Ascending aorta (tissue), 2 donors: ENCODE results near the gene LRP1B. TPM values are rescaled to one million over a fixed set of nuclear protein-coding genes. Genes with fewer than 3 reads are reported as not detected.

ENCODE experiments used
- DNase-seq, 2 donors: peaks; one replicate each; pipeline ENCODE4 v3.0.0-alpha.2; 2019; ENCODE audit warnings: low spot score in 2 of 2
- H3K27ac ChIP-seq, 2 donors: fragments of 200-600 bp; sonication (generic); one replicate each; pipeline ENCODE4 v1.5.1; 2016 to 2017; ENCODE audit warnings: mild to moderate bottlenecking in 1 of 2
- H3K27me3 ChIP-seq: fragments of 200-600 bp; sonication (generic); one replicate; pipeline ENCODE4 v1.5.1; 2017
- H3K36me3 ChIP-seq, 2 donors: fragments of 200-600 bp; sonication (generic); one replicate each; pipeline ENCODE4 v1.5.1; 2016
- H3K4me1 ChIP-seq, 2 donors: fragments of 200-600 bp; sonication (generic); one replicate each; pipeline ENCODE4 v1.5.1; 2016 to 2017; ENCODE audit warnings: mild to moderate bottlenecking in 1 of 2
- H3K4me3 ChIP-seq, 2 donors: fragments of 200-600 bp; sonication (generic); one replicate each; pipeline ENCODE4 v1.5.1; 2016 to 2017; ENCODE audit warnings: mild to moderate bottlenecking in 1 of 2
- H3K9me3 ChIP-seq, 2 donors: fragments of 200-600 bp; sonication (generic); one replicate each; pipeline ENCODE4 v1.5.1; 2016
- CTCF ChIP-seq, 3 experiments: fragments of 200-600 bp in 2 of 3; fragments of 450-650 bp in 1 of 3; sonication (generic) in 2 of 3; IDR thresholded peaks; one replicate each; pipeline ENCODE4 v1.5.1; 2016 to 2019; ENCODE audit warnings: antibody characterized with exemption in 3 of 3, mild to moderate bottlenecking in 1 of 3, moderate library complexity in 1 of 3
- intact Hi-C: fragments of 100-400 bp; cut with DNase I; formaldehyde crosslinking; loops from one replicate; pipeline ENCODE4 v1.15.1; 2023
- total RNA-seq: library from RNA; depleted of rRNA; stranded (reverse); fragments of >200 nt; gene quantifications from one replicate; pipeline ENCODE4 v1.1.0, GENCODE V29; 2016

LRP1B gene
- total RNA-seq, 1 donor from 2014 or later: not detected

- no peak for TF ChIP-seq CTCF (IDR thresholded peaks at IDR 0.05)
- no peaks in the 10 kb centered on the region for H3K27me3 ChIP-seq
- intact Hi-C loops: no loop called here
- no peaks in the 10 kb centered on the region for H3K4me1 ChIP-seq
- no peak overlapping the region for H3K27ac ChIP-seq
- H3K4me3 ChIP-seq: no peak overlapping the region
- H3K36me3 ChIP-seq: no peaks in the 10 kb centered on the region
- no peak for DNase-seq
- H3K9me3 ChIP-seq: no peaks in the 10 kb centered on the region
Measured at GRCh38 chr2:140714586-140714985, 1416.2 kb downstream of the LRP1B start.

- intact Hi-C loops: no loop called here
- Histone ChIP-seq H3K4me1 (no peaks in the 10 kb centered on the region), H3K9me3 (no peaks in the 10 kb centered on the region), H3K27ac (no peak overlapping the region), H3K27me3 (no peaks in the 10 kb centered on the region), H3K36me3 (no peaks in the 10 kb centered on the region), H3K4me3 (no peak overlapping the region)
- no peak for DNase-seq
- TF ChIP-seq CTCF (IDR thresholded peaks at IDR 0.05): no peak
Measured at GRCh38 chr2:140711867-140712266, 1418.9 kb downstream of the LRP1B start.

GRCh38 chr2:140701726-140702125 lies 1429.1 kb downstream of the LRP1B start:
- H3K27me3 ChIP-seq: no peaks in the 10 kb centered on the region
- no peak overlapping the region for H3K27ac ChIP-seq
- H3K4me1 ChIP-seq: no peaks in the 10 kb centered on the region
- H3K4me3 ChIP-seq: no peak overlapping the region
- no peaks in the 10 kb centered on the region for H3K9me3 ChIP-seq
- no peak for DNase-seq
- intact Hi-C loops: no loop called here
- H3K36me3 ChIP-seq: no peaks in the 10 kb centered on the region
- no peak for TF ChIP-seq CTCF (IDR thresholded peaks at IDR 0.05)

- Histone ChIP-seq H3K36me3 (no peaks in the 10 kb centered on the region), H3K9me3 (no peaks in the 10 kb centered on the region), H3K27ac (no peak overlapping the region), H3K27me3 (no peaks in the 10 kb centered on the region), H3K4me1 (no peaks in the 10 kb centered on the region), H3K4me3 (no peak overlapping the region)
- no peak for DNase-seq
- no peak for TF ChIP-seq CTCF (IDR thresholded peaks at IDR 0.05)
- intact Hi-C loops: no loop called here
Measured at GRCh38 chr2:140698636-140699035, 1432.2 kb downstream of the LRP1B start.

- intact Hi-C loops: no loop called here
- no peak for TF ChIP-seq CTCF (IDR thresholded peaks at IDR 0.05)
Measured at GRCh38 chr2:140696449-140696848, 1434.4 kb downstream of the LRP1B start.

GRCh38 chr2:140695155-140695554 lies 1435.7 kb downstream of the LRP1B start:
- no peaks in the 10 kb centered on the region for H3K36me3 ChIP-seq
- no peak for TF ChIP-seq CTCF (IDR thresholded peaks at IDR 0.05)
- no peak overlapping the region for H3K27ac ChIP-seq
- H3K4me3 ChIP-seq: no peak overlapping the region
- no peaks in the 10 kb centered on the region for H3K4me1 ChIP-seq
- H3K9me3 ChIP-seq: no peaks in the 10 kb centered on the region
- DNase-seq: no peak
- intact Hi-C loops: no loop called here
- no peaks in the 10 kb centered on the region for H3K27me3 ChIP-seq

More at GRCh38 chr2:140696449-140696848, 1434.4 kb downstream of the LRP1B start:
- DNase-seq: no peak
- Histone ChIP-seq H3K9me3 (no peaks in the 10 kb centered on the region), H3K27ac (no peak overlapping the region), H3K27me3 (no peaks in the 10 kb centered on the region), H3K4me3 (no peak overlapping the region), H3K36me3 (no peaks in the 10 kb centered on the region), H3K4me1 (no peaks in the 10 kb centered on the region)
